Measurements from ENCODE around the gene GALNT2. TPM values are rescaled to one million over a fixed set of nuclear protein-coding genes. Genes with fewer than 3 reads are reported as not detected.

Gene GALNT2
- total RNA-seq, 3 donors from 2014 or later = 29.5 to 59.1 (median 55.2) TPM

GRCh38 chr1:230094746-230095145 is 27.7 kb downstream of the GALNT2 start:
- DNase-seq (no peak), ATAC-seq (no peak)
- Histone ChIP-seq H3K9me3 (no peaks in the 10 kb centered on the region), H3K4me3 (no peak overlapping the region), H3K36me3 (ENCODE audit: low read depth) (no peaks in the 10 kb centered on the region), H3K4me1 (ENCODE audit: low read depth) (no peaks in the 10 kb centered on the region)
- intact Hi-C loops (cut with DNase I, micrococcal nuclease) = no loop called here
- no peak for TF ChIP-seq CTCF (IDR thresholded peaks at IDR 0.05)

- no peak overlapping the region for H3K4me3 ChIP-seq
- H3K9me3 ChIP-seq = no peaks in the 10 kb centered on the region
- TF ChIP-seq CTCF (IDR thresholded peaks at IDR 0.05) = no peak
- H3K36me3 ChIP-seq (ENCODE audit: low read depth) = no peaks in the 10 kb centered on the region
- DNase-seq (no peak), ATAC-seq (no peak)
- intact Hi-C loops (cut with DNase I, micrococcal nuclease) = no loop called here
- no peaks in the 10 kb centered on the region for H3K4me1 ChIP-seq (ENCODE audit: low read depth)
Observed at GRCh38 chr1:230095938-230096337, 28.9 kb downstream of the GALNT2 start.

- DNase-seq (no peak), ATAC-seq (no peak)
- Histone ChIP-seq H3K9me3 (no peaks in the 10 kb centered on the region), H3K4me1 (ENCODE audit: low read depth) (peaks cover 1% of the 10 kb centered on the region), H3K4me3 (no peak overlapping the region), H3K36me3 (ENCODE audit: low read depth) (no peaks in the 10 kb centered on the region)
- TF ChIP-seq CTCF (IDR thresholded peaks at IDR 0.05) = no peak
- intact Hi-C loops (cut with DNase I, micrococcal nuclease) = no loop called here
Observed at GRCh38 chr1:230097370-230097769, 30.3 kb downstream of the GALNT2 start.

- TF ChIP-seq CTCF (IDR thresholded peaks at IDR 0.05) = no peak
- ATAC-seq (no peak), DNase-seq (no peak)
- no peaks in the 10 kb centered on the region for H3K9me3 ChIP-seq
- intact Hi-C loops (cut with DNase I, micrococcal nuclease) = no loop called here
- no peak overlapping the region for H3K4me3 ChIP-seq
- peaks cover 9% of the 10 kb centered on the region for H3K4me1 ChIP-seq (ENCODE audit: low read depth)
- no peaks in the 10 kb centered on the region for H3K36me3 ChIP-seq (ENCODE audit: low read depth)
Observed at GRCh38 chr1:230098723-230099122, 31.7 kb downstream of the GALNT2 start.

GRCh38 chr1:230099465-230099864 is 32.4 kb downstream of the GALNT2 start:
- no peak for TF ChIP-seq CTCF (IDR thresholded peaks at IDR 0.05)
- ATAC-seq (no peak), DNase-seq (no peak)
- Histone ChIP-seq H3K36me3 (ENCODE audit: low read depth) (no peaks in the 10 kb centered on the region), H3K4me3 (no peak overlapping the region), H3K9me3 (no peaks in the 10 kb centered on the region), H3K4me1 (ENCODE audit: low read depth) (peaks cover 17% of the 10 kb centered on the region)
- intact Hi-C loops (cut with DNase I, micrococcal nuclease) = no loop called here

GRCh38 chr1:230100932-230101331 is 33.9 kb downstream of the GALNT2 start:
- Histone ChIP-seq H3K36me3 (ENCODE audit: low read depth) (no peaks in the 10 kb centered on the region), H3K9me3 (no peaks in the 10 kb centered on the region), H3K4me1 (ENCODE audit: low read depth) (peaks cover 30% of the 10 kb centered on the region), H3K4me3 (no peak overlapping the region)
- no peak for DNase-seq
- TF ChIP-seq CTCF (IDR thresholded peaks at IDR 0.05) = no peak
- intact Hi-C loops (cut with DNase I, micrococcal nuclease) = no loop called here
- no peak for ATAC-seq

Data from mucosa of descending colon (tissue), 3 donors.